Skeletal muscle tissue (tissue), 4 donors: ENCODE results near the gene NDUFA7. TPM values are rescaled to one million over a fixed set of nuclear protein-coding genes. Genes with fewer than 3 reads are reported as not detected.

ENCODE experiments used
- H3K27ac ChIP-seq: one replicate; pipeline ENCODE4 v1.7.0; 2013; ENCODE audit warnings: mild to moderate bottlenecking, low read depth, low read length, inconsistent platforms
- H3K27me3 ChIP-seq, 3 donors: one replicate each; pipeline ENCODE4 v1.7.0; 2013; ENCODE audit warnings: low read length in 3 of 3; ENCODE audit not compliant: control insufficient read depth in 3 of 3, insufficient read depth in 3 of 3
- H3K36me3 ChIP-seq, 3 donors: one replicate each; pipeline ENCODE4 v1.7.0; 2013; ENCODE audit warnings: low read length in 3 of 3; ENCODE audit not compliant: control insufficient read depth in 3 of 3, insufficient read depth in 3 of 3
- H3K4me1 ChIP-seq, 3 donors: one replicate each; pipeline ENCODE4 v1.7.0; 2013; ENCODE audit warnings: low read length in 3 of 3, mild to moderate bottlenecking in 3 of 3; ENCODE audit not compliant: control insufficient read depth in 3 of 3, insufficient read depth in 3 of 3
- H3K4me3 ChIP-seq, 3 donors: one replicate each; pipeline ENCODE4 v1.7.0; 2013; ENCODE audit warnings: low read length in 3 of 3
- H3K9ac ChIP-seq, 3 donors: one replicate each; pipeline ENCODE4 v1.7.0; 2013; ENCODE audit warnings: low read length in 3 of 3, mild to moderate bottlenecking in 3 of 3, moderate library complexity in 2 of 3, low read depth in 1 of 3
- H3K9me3 ChIP-seq, 3 donors: one replicate each; pipeline ENCODE4 v1.7.0; 2013; ENCODE audit warnings: low read length in 3 of 3; ENCODE audit not compliant: control insufficient read depth in 3 of 3
- total RNA-seq: library from RNA; depleted of rRNA; stranded (reverse); fragments of >200 nt; gene quantifications from one replicate; pipeline ENCODE4 v1.2.3, GENCODE V29; 2014
- donor health status: Osteomylitis.

NDUFA7 gene
- total RNA-seq, 1 donor from 2014 or later = 21.4 TPM

DNA sequence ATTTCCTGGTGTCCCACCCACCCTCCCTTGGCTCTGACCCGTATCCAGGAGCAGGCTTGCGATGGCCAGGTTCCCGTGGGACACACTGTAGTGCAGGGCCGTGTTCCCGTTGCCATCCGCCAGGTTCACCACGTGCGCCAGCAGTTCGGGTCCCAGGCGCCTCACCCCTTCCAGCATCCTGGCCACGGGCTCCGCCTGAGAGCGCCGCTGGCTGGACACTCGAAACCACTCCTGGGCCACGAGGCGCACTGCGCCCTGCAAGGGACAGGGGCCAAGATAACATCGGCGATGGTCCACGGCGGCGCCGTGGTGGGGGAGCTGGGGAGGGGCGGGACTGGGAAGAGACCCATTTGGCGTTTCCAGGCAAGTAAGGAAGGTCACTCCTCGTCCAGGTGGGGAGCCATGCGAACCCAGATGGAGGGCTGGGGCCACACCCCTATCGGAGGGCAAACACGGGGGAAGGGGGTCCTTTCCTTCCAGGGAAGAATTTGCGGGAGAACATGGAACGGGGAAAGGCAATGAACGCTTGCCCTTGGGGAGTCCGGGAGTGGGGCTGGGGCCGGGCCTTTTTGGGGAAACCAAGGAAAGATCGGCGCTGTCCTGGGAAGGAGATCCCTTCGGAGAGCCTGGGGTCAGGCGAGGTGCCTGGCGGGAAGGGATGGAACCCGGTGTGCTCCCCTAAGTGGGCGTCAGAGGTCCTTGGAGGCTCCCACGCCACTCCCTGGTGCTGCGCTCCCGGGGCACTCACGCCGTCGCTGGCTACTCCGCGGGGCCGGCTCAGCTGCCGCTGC is 12.0 kb upstream of the NDUFA7 start:
- Histone ChIP-seq H3K27me3 (peaks cover 19 to 37% (median 20%) of the 10 kb centered on the region in 3 donors), H3K9ac (no peak overlapping the region), H3K4me1 (peaks cover 0 to 12% (median 9%) of the 10 kb centered on the region in 3 donors), H3K36me3 (no peaks in the 10 kb centered on the region), H3K9me3 (no peaks in the 10 kb centered on the region), H3K4me3 (peak overlapping the region in 1 of 3 donors; percentile 22), H3K27ac (no peak overlapping the region)

DNA sequence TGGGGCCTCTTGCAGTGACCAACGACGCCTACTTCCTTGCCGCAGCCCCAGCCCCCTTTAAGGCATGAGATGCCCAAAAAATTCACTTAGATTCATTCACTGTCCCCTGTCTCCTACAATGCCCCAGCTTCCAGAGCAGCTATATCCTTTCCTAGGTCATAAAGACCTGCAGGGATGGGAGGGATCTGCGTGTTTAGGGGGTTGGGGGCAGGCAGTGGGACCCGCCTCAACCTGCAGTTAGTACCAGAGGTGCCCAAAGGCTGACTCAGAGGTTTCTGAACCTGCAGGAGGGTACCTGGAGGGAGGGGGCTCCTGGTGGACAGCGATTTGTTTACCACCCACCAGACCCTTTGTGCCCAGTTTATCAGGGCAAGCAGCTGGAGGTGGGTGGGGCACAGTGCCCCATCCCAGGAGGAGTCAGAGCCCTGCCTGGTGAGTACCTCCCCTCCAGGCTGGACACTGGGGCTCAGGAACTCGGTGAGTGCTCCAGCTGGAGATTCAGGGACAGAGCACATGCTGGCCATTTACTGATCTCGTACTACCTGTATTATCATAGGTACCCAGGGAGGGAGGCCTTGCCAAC is 10.2 kb upstream of the NDUFA7 start:
- H3K9ac ChIP-seq = no peak overlapping the region
- H3K9me3 ChIP-seq = no peaks in the 10 kb centered on the region
- H3K27me3 ChIP-seq = peaks cover 15 to 25% (median 20%) of the 10 kb centered on the region in 3 donors
- H3K4me3 ChIP-seq = no peak overlapping the region
- peaks cover 0 to 12% (median 6%) of the 10 kb centered on the region in 3 donors for H3K4me1 ChIP-seq
- H3K27ac ChIP-seq = no peak overlapping the region
- H3K36me3 ChIP-seq = no peaks in the 10 kb centered on the region

DNA sequence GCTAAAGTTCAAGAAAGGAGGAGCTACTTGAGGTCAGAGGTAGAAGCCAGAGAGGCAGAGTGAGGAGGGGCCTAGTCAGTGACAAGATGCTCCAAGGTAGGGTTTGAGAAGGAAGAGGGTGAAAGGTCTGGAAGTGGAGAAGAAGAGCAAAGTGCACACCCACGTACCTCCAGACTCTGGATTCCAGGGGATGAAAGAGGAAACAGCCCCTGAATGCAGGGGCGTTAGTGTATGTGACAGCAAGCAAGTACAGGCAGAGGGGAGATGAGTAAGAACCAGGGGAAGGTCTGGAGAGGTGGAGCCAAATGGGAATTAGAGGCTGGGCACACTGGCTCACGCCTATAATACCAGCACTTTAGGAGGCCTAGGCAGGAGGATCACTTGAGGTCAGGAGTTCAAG is 8.8 kb upstream of the NDUFA7 start:
- no peak overlapping the region for H3K9ac ChIP-seq
- no peaks in the 10 kb centered on the region for H3K36me3 ChIP-seq
- peaks cover 0 to 12% (median 6%) of the 10 kb centered on the region in 3 donors for H3K4me1 ChIP-seq
- H3K9me3 ChIP-seq = no peaks in the 10 kb centered on the region
- peaks cover 15 to 20% (median 17%) of the 10 kb centered on the region in 3 donors for H3K27me3 ChIP-seq
- no peak overlapping the region for H3K4me3 ChIP-seq
- no peak overlapping the region for H3K27ac ChIP-seq

DNA sequence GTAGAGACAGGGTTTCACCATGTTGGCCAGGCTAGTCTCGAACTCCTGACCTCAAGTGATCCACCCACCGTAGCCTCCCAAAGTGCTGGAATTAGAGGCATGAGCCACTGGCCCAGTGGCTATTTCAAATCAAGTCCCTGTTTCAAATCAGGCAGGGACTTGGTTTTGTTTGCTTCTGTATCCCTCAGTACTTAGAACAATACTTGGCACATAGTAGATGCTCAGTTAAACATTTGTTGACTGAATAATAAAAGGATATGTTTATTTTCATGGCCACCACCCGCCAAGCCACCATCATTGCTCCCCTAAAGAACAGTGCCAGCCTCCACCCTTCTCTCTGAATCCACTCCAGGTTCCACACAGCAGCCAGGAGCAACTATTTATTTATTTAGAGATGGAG is 4.3 kb upstream of the NDUFA7 start:
- peaks cover 14 to 25% (median 15%) of the 10 kb centered on the region in 3 donors for H3K36me3 ChIP-seq

DNA sequence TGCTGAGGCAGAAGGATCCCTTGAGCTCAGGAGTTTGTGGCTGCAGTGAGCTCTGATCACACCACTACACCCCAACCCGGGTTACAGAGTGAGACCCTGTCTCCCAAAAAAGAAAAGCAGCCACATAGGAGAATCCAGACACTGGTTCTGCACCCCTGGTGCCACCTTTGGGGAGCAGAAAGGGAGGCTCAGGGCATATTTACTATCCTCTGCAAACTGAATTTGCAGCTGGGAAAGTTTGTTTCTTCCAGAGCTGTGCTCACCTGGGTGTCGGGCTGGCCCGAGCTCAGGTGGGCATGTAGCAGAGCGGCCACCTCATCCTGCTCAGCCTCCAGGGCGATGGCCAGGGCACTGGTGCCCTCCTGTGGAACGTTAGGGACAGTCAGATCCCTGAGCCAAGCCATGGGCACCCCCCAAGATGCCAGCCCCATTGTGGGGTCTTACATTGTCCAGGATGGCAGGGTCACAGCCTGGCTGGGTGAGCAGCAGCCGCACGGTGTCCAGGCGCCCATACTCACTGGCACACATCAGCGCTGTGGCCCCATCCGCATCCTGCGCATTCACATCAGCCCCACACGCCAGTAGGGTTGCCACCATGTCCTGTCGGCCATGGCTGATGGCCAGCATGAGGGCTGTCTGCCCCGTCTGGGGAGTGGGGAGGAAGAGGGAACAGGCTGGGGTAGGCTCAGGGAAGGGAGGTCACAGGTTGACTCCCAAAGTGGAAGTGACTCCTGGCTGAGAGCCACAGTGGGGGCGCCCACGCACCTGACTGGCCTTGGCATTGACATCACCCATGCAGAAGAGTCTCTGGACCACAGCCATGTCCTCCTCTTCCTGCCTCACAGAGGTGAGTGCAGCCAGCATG is 3.2 kb upstream of the NDUFA7 start:
- no peak overlapping the region for H3K9ac ChIP-seq
- H3K4me3 ChIP-seq = no peak overlapping the region
- no peaks in the 10 kb centered on the region for H3K9me3 ChIP-seq
- H3K36me3 ChIP-seq = peaks cover 14 to 25% (median 15%) of the 10 kb centered on the region in 3 donors
- H3K27me3 ChIP-seq = no peaks in the 10 kb centered on the region
- H3K27ac ChIP-seq = no peak overlapping the region
- peaks cover 35 to 48% (median 39%) of the 10 kb centered on the region in 3 donors for H3K4me1 ChIP-seq

More for the DNA sequence above, 4.3 kb upstream of the NDUFA7 start:
- H3K9me3 ChIP-seq = no peaks in the 10 kb centered on the region
- no peak overlapping the region for H3K4me3 ChIP-seq
- peaks cover 25 to 39% (median 31%) of the 10 kb centered on the region in 3 donors for H3K4me1 ChIP-seq
- H3K27ac ChIP-seq = no peak overlapping the region
- H3K9ac ChIP-seq = no peak overlapping the region
- no peaks in the 10 kb centered on the region for H3K27me3 ChIP-seq

DNA sequence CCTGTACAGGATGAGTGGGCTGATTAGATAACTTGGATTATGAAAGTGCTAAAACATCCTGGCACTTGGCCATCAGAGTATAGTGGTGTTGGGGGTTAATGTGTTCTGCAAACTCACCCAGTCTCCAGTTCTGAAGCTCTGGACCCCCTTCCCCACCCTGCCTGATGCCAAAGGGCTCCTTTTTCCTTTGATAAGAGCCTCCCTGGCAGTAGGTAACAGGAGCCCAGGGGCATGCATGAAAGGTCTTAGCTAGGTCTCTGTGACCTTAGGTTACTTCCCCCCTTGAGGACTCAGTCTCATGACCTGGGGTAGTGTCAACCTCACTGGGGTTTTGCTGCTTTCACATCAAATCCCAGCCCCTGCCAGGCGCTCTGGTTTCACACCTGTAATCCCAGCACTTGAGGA is 2.6 kb upstream of the NDUFA7 start:
- H3K9me3 ChIP-seq = no peaks in the 10 kb centered on the region
- H3K36me3 ChIP-seq = peaks cover 14 to 25% (median 15%) of the 10 kb centered on the region in 3 donors
- no peak overlapping the region for H3K9ac ChIP-seq
- peaks cover 35 to 48% (median 39%) of the 10 kb centered on the region in 3 donors for H3K4me1 ChIP-seq
- H3K27ac ChIP-seq = no peak overlapping the region
- H3K27me3 ChIP-seq = no peaks in the 10 kb centered on the region
- no peak overlapping the region for H3K4me3 ChIP-seq

DNA sequence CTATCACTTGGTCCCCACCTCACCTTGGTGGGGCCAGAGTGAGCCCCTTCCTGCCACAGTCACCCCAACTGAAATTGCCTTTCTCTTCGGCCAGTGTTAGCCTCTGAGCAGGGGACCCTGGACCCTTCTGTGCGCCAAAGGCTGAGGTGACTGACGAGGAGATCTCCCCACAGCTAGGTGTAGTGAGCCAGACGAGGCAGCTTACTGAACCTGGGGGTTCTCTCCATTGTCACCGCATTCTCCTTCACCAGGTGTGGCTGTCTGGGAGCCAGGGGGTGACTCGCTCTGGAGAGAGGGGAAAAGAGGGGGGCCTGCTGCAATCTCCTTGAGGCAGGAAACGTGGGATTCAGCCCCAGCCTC is 1.4 kb upstream of the NDUFA7 start:
- Histone ChIP-seq H3K36me3 (peaks cover 14 to 25% (median 15%) of the 10 kb centered on the region in 3 donors), H3K4me1 (peaks cover 35 to 48% (median 39%) of the 10 kb centered on the region in 3 donors), H3K9me3 (no peaks in the 10 kb centered on the region), H3K4me3 (peak overlapping the region; percentile 99 to 100 (median 99)), H3K27me3 (no peaks in the 10 kb centered on the region), H3K27ac (no peak overlapping the region), H3K9ac (peak overlapping the region; percentile 91 to 100 (median 92))

DNA sequence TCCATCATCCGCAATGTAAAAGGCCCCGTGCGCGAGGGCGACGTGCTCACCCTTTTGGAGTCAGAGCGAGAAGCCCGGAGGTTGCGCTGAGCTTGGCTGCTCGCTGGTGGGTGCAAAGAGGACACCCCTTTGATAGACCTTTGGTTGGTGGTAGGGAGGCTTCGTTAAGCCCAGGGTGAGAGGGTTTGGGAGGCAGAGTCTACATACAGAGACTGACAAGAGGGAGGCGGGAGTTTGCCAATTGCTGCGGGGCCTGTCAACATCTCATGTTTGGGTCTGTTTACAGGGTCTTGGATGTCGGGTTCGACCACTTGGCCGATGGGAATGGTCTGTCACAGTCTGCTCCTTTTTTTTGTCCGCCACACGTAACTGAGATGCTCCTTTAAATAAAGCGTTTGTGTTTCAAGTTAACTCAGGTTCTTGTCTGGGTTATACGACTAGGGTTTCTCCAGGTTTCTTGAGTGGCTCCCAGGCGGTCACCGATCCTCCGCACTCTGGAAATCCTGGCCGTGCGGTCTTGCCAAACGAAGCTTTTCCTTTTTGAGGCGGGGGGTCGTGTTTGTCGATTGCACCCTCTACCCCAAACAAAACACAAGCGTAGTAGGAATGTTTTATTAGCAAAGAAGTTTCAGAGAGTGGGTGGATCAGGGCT is 937 bp upstream of the NDUFA7 start:
- no peaks in the 10 kb centered on the region for H3K9me3 ChIP-seq
- H3K4me3 ChIP-seq = peak overlapping the region; percentile 99 to 100 (median 99)
- H3K27ac ChIP-seq = peak overlapping the region; percentile 94
- H3K36me3 ChIP-seq = peaks cover 14 to 25% (median 15%) of the 10 kb centered on the region in 3 donors
- H3K27me3 ChIP-seq = no peaks in the 10 kb centered on the region
- H3K4me1 ChIP-seq = peaks cover 35 to 48% (median 39%) of the 10 kb centered on the region in 3 donors
- H3K9ac ChIP-seq = peak overlapping the region; percentile 91 to 100 (median 92)

DNA sequence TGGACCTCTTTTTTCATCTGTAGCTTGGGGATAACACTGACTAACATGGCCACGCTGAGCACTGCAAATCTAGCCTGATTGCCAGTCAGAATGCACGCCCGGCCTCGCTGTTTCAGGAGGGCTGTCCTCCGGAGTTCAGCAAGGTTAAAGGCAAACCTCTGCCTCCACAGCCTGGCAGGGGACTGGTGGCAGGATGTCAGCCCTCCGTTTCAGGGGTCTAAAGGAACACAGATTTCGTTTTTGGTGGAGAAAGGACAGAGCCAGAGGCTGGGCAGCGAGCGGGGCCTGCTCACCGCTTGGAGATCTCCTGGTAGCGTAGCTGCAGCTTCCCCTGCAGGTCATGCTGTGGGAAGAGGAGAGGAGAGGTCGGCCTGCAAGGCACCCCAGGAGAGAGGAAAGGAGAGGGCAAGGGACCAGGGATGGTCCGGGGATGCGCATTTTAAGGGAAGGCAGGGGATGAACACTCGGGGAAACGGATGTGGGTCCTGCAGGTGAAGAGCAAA is 560 bp downstream of the NDUFA7 start:
- Histone ChIP-seq H3K9ac (peak overlapping the region; percentile 100), H3K27me3 (no peaks in the 10 kb centered on the region), H3K4me3 (peak overlapping the region; percentile 99 to 100 (median 99)), H3K27ac (peak overlapping the region; percentile 94), H3K4me1 (peaks cover 35 to 48% (median 39%) of the 10 kb centered on the region in 3 donors), H3K36me3 (peaks cover 22 to 30% (median 23%) of the 10 kb centered on the region in 3 donors), H3K9me3 (no peaks in the 10 kb centered on the region)
